WTC11 (cell line): ENCODE measurements around the gene ADAMTS8. TPM values are rescaled to one million over a fixed set of nuclear protein-coding genes. Genes with fewer than 3 reads are reported as not detected.

Source experiments
- ATAC-seq: fragments of 200-7000 bp; cut with Tn5 transposase; 2 replicates; pipeline ENCODE4 v1.10.0; 2021; ENCODE audit warnings: mild to moderate bottlenecking, moderate library complexity
- CTCF ChIA-PET: fragments of 300-600 bp; sonication (Branson Sonifier 250); formaldehyde crosslinking; loops from one replicate; lab custom pipeline; 2021; ENCODE audit warnings: antibody characterized with exemption; lab: Charles Lee
- POLR2A ChIA-PET: fragments of 350-600 bp; sonication (Branson Sonifier 250); formaldehyde crosslinking; loops from one replicate; lab custom pipeline; 2021; ENCODE audit warnings: antibody characterized with exemption; lab: Charles Lee
- DNase-seq: peaks from one replicate; pipeline ENCODE4 v3.0.0; 2021; ENCODE audit warnings: low spot score
- H3K27ac Mint-ChIP-seq: 2 replicates; pipeline ENCODE4 v1.8.0; 2021; ENCODE audit warnings: mixed read lengths
- H3K27me3 Mint-ChIP-seq: 2 replicates; pipeline ENCODE4 v1.8.0; 2021; ENCODE audit warnings: low read depth, mild to moderate bottlenecking, moderate library complexity, mixed read lengths
- H3K36me3 Mint-ChIP-seq: 2 replicates; pipeline ENCODE4 v1.8.0; 2021; ENCODE audit warnings: mixed read lengths
- H3K4me1 Mint-ChIP-seq: 2 replicates; pipeline ENCODE4 v1.8.0; 2022; ENCODE audit warnings: mixed read lengths
- H3K4me3 Mint-ChIP-seq: 2 replicates; pipeline ENCODE4 v1.8.0; 2021; ENCODE audit warnings: mild to moderate bottlenecking, moderate library complexity, mixed read lengths
- H3K9me3 Mint-ChIP-seq: 2 replicates; pipeline ENCODE4 v1.8.0; 2021; ENCODE audit warnings: mixed read lengths
- ATF2 ChIP-seq: sonication (generic); formaldehyde crosslinking; IDR thresholded peaks from 2 replicates; pipeline ENCODE4 v1.8.1; 2022; ENCODE audit warnings: low read depth, missing genetic modification reagents, borderline replicate concordance
- ATF6 ChIP-seq: sonication (generic); formaldehyde crosslinking; IDR thresholded peaks from 2 replicates; pipeline ENCODE4 v1.8.1; 2023; ENCODE audit warnings: mild to moderate bottlenecking, missing genetic modification reagents
- CBFB ChIP-seq: sonication (generic); formaldehyde crosslinking; IDR thresholded peaks from 2 replicates; pipeline ENCODE4 v1.8.1; 2022; ENCODE audit warnings: mild to moderate bottlenecking, low read depth, missing genetic modification reagents
- CREB1 ChIP-seq: sonication (generic); formaldehyde crosslinking; IDR thresholded peaks from 2 replicates; pipeline ENCODE4 v1.8.0; 2023; ENCODE audit warnings: mild to moderate bottlenecking, missing genetic modification reagents
- ELF4 ChIP-seq: sonication (generic); formaldehyde crosslinking; IDR thresholded peaks from 2 replicates; pipeline ENCODE4 v1.8.1; 2022; ENCODE audit warnings: low read depth, mild to moderate bottlenecking, moderate library complexity, missing genetic modification reagents
- EMX1 ChIP-seq: fragments of 250-450 bp; sonication (Bioruptor Pico); IDR thresholded peaks from 2 replicates; pipeline ENCODE4 v1.8.0; 2021; ENCODE audit warnings: mild to moderate bottlenecking
- FOXJ3 ChIP-seq: sonication (generic); formaldehyde crosslinking; IDR thresholded peaks from 2 replicates; pipeline ENCODE4 v1.9.0; 2021; ENCODE audit warnings: missing genetic modification reagents, mild to moderate bottlenecking, borderline replicate concordance
- FOXP4 ChIP-seq: sonication (generic); formaldehyde crosslinking; IDR thresholded peaks from 2 replicates; pipeline ENCODE4 v1.8.0; 2022; ENCODE audit warnings: mild to moderate bottlenecking, missing genetic modification reagents
- GTF2I ChIP-seq: fragments of 250-450 bp; sonication (Bioruptor Pico); conservative IDR thresholded peaks from 2 replicates; pipeline ENCODE4 v1.4.0; 2021; ENCODE audit warnings: mild to moderate bottlenecking
- HMGXB4 ChIP-seq: sonication (generic); formaldehyde crosslinking; IDR thresholded peaks from 2 replicates; pipeline ENCODE4 v1.8.1; 2023; ENCODE audit warnings: mild to moderate bottlenecking, moderate library complexity, missing genetic modification reagents
- IRF1 ChIP-seq: sonication (generic); formaldehyde crosslinking; IDR thresholded peaks from 2 replicates; pipeline ENCODE4 v1.8.0; 2023; ENCODE audit warnings: missing genetic modification reagents
- JAZF1 ChIP-seq: fragments of 250-450 bp; sonication (Bioruptor Pico); IDR thresholded peaks from 2 replicates; pipeline ENCODE4 v1.9.0; 2021; ENCODE audit warnings: moderate library complexity, mild to moderate bottlenecking, inconsistent platforms
- JUN ChIP-seq: sonication (generic); formaldehyde crosslinking; IDR thresholded peaks from 2 replicates; pipeline ENCODE4 v1.8.0; 2023; ENCODE audit warnings: mild to moderate bottlenecking, missing genetic modification reagents
- MLX ChIP-seq: sonication (generic); formaldehyde crosslinking; IDR thresholded peaks from 2 replicates; pipeline ENCODE4 v1.8.1; 2023; ENCODE audit warnings: mild to moderate bottlenecking, missing genetic modification reagents, moderate library complexity
- MXD4 ChIP-seq: fragments of 250-450 bp; sonication (Bioruptor Pico); IDR thresholded peaks from 2 replicates; pipeline ENCODE4 v1.8.0; 2021; ENCODE audit warnings: mild to moderate bottlenecking, moderate library complexity, borderline replicate concordance
- NR1H2 ChIP-seq: sonication (generic); formaldehyde crosslinking; IDR thresholded peaks from 2 replicates; pipeline ENCODE4 v1.9.0; 2021; ENCODE audit warnings: mild to moderate bottlenecking, moderate library complexity, missing genetic modification reagents
- SMAD3 ChIP-seq: sonication (generic); formaldehyde crosslinking; IDR thresholded peaks from 2 replicates; pipeline ENCODE4 v1.8.0; 2022; ENCODE audit warnings: missing genetic modification reagents, mild to moderate bottlenecking, borderline replicate concordance
- TCF7 ChIP-seq: sonication (generic); formaldehyde crosslinking; IDR thresholded peaks from 2 replicates; pipeline ENCODE4 v1.8.0; 2022; ENCODE audit warnings: mild to moderate bottlenecking, low read depth, missing genetic modification reagents, moderate library complexity
- TP53 ChIP-seq: sonication (generic); formaldehyde crosslinking; IDR thresholded peaks from 2 replicates; pipeline ENCODE4 v1.8.1; 2023; ENCODE audit warnings: mild to moderate bottlenecking, missing genetic modification reagents
- ZMAT4 ChIP-seq: fragments of 250-450 bp; sonication (Bioruptor Pico); IDR thresholded peaks from 2 replicates; pipeline ENCODE4 v1.9.0; 2021; ENCODE audit warnings: mild to moderate bottlenecking
- ZNF281 ChIP-seq: sonication (generic); formaldehyde crosslinking; IDR thresholded peaks from 2 replicates; pipeline ENCODE4 v1.8.0; 2023; ENCODE audit warnings: mild to moderate bottlenecking, missing genetic modification reagents
- ZNF317 ChIP-seq: sonication (generic); formaldehyde crosslinking; IDR thresholded peaks from 2 replicates; pipeline ENCODE4 v1.8.1; 2023; ENCODE audit warnings: low read depth, mild to moderate bottlenecking, moderate library complexity, missing genetic modification reagents, borderline replicate concordance
- ZNF671 ChIP-seq: fragments of 250-450 bp; sonication (Bioruptor Pico); IDR thresholded peaks from 2 replicates; pipeline ENCODE4 v1.8.0; 2021; ENCODE audit warnings: mild to moderate bottlenecking
- total RNA-seq: library from RNA; stranded (reverse); gene quantifications from 3 replicates; pipeline ENCODE4 v1.2.3, GENCODE V29; 2021

ADAMTS8 gene
- total RNA-seq, 1 experiment from 2014 or later = 9.9 TPM

- ChIA-PET CTCF (interaction anchor here (0.7 to 2.3 kb wide), 3 partner anchors 408 to 555 kb away, joined by 3 to 19 read pairs (median 5); no protein-coding TSS in a partner anchor), POLR2A (no interaction called here)
- ATAC-seq (no peak), DNase-seq (no peak)
- Mint-ChIP-seq H3K9me3 (no peaks in the 10 kb centered on the region), H3K4me1 (peaks cover 10% of the 10 kb centered on the region), H3K4me3 (no peak overlapping the region), H3K27me3 (peaks cover 84% of the 10 kb centered on the region), H3K27ac (no peak overlapping the region), H3K36me3 (no peaks in the 10 kb centered on the region)
- TF ChIP-seq ELF4 (no peak), ZMAT4 (CRISPR knock-in tag) (no peak), CBFB (CRISPR knock-in tag) (no peak), TP53 (CRISPR knock-in tag) (no peak), JAZF1 (CRISPR knock-in tag) (no peak), NR1H2 (CRISPR knock-in tag) (no peak), CREB1 (CRISPR knock-in tag) (no peak), FOXJ3 (CRISPR knock-in tag) (no peak), GTF2I (no peak), TCF7 (CRISPR knock-in tag) (no peak), SMAD3 (no peak), ZNF281 (CRISPR knock-in tag) (no peak), MLX (no peak), HMGXB4 (CRISPR knock-in tag) (no peak)
These were observed 23.8 kb upstream of the ADAMTS8 start for GRCh38 chr11:130452176-130452575.

- ChIA-PET POLR2A (no interaction called here), CTCF (interaction anchor here (1.1 to 2.7 kb wide), 4 partner anchors 20 to 410 kb away, joined by 3 to 19 read pairs (median 8); no protein-coding TSS in a partner anchor)
- no peak overlapping the region for H3K4me3 Mint-ChIP-seq
- H3K27ac Mint-ChIP-seq = no peak overlapping the region
- no peak for ATAC-seq
- H3K36me3 Mint-ChIP-seq = no peaks in the 10 kb centered on the region
- no peaks in the 10 kb centered on the region for H3K9me3 Mint-ChIP-seq
- DNase-seq = no peak
- peaks cover 10% of the 10 kb centered on the region for H3K4me1 Mint-ChIP-seq
- peaks cover 91% of the 10 kb centered on the region for H3K27me3 Mint-ChIP-seq
- TF ChIP-seq MXD4 (CRISPR knock-in tag) (no peak), FOXP4 (CRISPR knock-in tag) (no peak), EMX1 (CRISPR knock-in tag) (no peak), IRF1 (CRISPR knock-in tag) (no peak), ELF4 (no peak), ATF2 (CRISPR knock-in tag) (no peak), JUN (CRISPR knock-in tag) (no peak), ZNF671 (no peak), GTF2I (no peak), ATF6 (CRISPR knock-in tag) (no peak), ZNF317 (CRISPR knock-in tag) (no peak)
These were observed 23.0 kb upstream of the ADAMTS8 start for GRCh38 chr11:130451231-130452019.
